Transverse colon (tissue), 4 donors: Measurements from ENCODE around the gene NSD2. TPM values are rescaled to one million over a fixed set of nuclear protein-coding genes. Genes with fewer than 3 reads are reported as not detected.

Experiments
- DNase-seq: peaks from one replicate; pipeline ENCODE4 v3.0.0-alpha.2; 2019
- H3K27ac ChIP-seq, 4 donors: fragments of 200-600 bp; sonication (generic); 2 replicates each; pipeline ENCODE4 v1.5.1; 2016 to 2018; ENCODE audit warnings: inconsistent platforms in 4 of 4
- H3K27me3 ChIP-seq: fragments of 200-600 bp; sonication (generic); 2 replicates; pipeline ENCODE4 v1.5.1; 2017; ENCODE audit warnings: inconsistent platforms
- H3K36me3 ChIP-seq, 4 donors: fragments of 200-600 bp; sonication (generic); 2 replicates each; pipeline ENCODE4 v1.5.1; 2017 to 2019; ENCODE audit warnings: inconsistent platforms in 4 of 4
- H3K4me1 ChIP-seq, 4 donors: fragments of 200-600 bp; sonication (generic); 2 replicates each; pipeline ENCODE4 v1.5.1; 2017 to 2020; ENCODE audit warnings: inconsistent platforms in 4 of 4
- H3K4me3 ChIP-seq, 4 donors: fragments of 200-600 bp; sonication (generic); 1 replicate in 1 of 4; 2 replicates in 3 of 4; pipeline versions ENCODE4 v1.5.1 to v1.6.1; 2017 to 2019; ENCODE audit warnings: inconsistent platforms in 4 of 4
- H3K9me3 ChIP-seq, 2 donors: fragments of 200-600 bp; sonication (generic); 2 replicates each; pipeline ENCODE4 v1.5.1; 2017 to 2019; ENCODE audit warnings: inconsistent platforms in 2 of 2
- EP300 ChIP-seq: sonication (generic); formaldehyde crosslinking; IDR thresholded peaks from one replicate; pipeline ENCODE4 v1.6.1; 2017; ENCODE audit warnings: antibody characterized with exemption, low read depth
- POLR2A ChIP-seq: fragments of 450-650 bp; IDR thresholded peaks from one replicate; pipeline ENCODE4 v1.6.1; 2016; ENCODE audit warnings: antibody characterized with exemption, mild to moderate bottlenecking, moderate library complexity
- POLR2AphosphoS5 ChIP-seq, 3 donors: sonication (generic); formaldehyde crosslinking; IDR thresholded peaks; one replicate each; pipeline ENCODE4 v1.6.1; 2016; ENCODE audit warnings: antibody characterized with exemption in 3 of 3
- WGBS, 2 donors: methylation state at CpG; one replicate each; pipeline ENCODE4 v1.1.5; 2018; ENCODE audit warnings: low coverage in 1 of 2; 5-methylcytosine and 5-hydroxymethylcytosine counted together
- in situ Hi-C, 4 donors: fragments of 200-750 bp; cut with MboI; loops; one replicate each; pipeline versions ENCODE4 v1.15.0 to v1.15.1; 2017; ENCODE audit warnings: low sequenced_read_pairs in 3 of 4, low pct_ligation_motif_present in 1 of 4, low pct_unique_long_range_greater_than_20kb in 1 of 4
- intact Hi-C: fragments of 100-400 bp; cut with DNase I; formaldehyde crosslinking; loops from one replicate; pipeline ENCODE4 v1.15.1; 2023; ENCODE audit warnings: low total_unique reads
- total RNA-seq, 4 donors: library from RNA; depleted of rRNA; stranded (reverse); fragments of >200 nt; gene quantifications; one replicate each; pipeline ENCODE4 v1.1.0, GENCODE V29; 2016
- TF ChIP-seq, protein P1 (sequence below), 5 experiments: fragments of 200-600 bp in 3 of 5; fragments of 450-650 bp in 2 of 5; sonication (generic) in 3 of 5; IDR thresholded peaks; 1 replicate in 2 of 5; 2 replicates in 3 of 5; pipeline ENCODE4 v1.5.1; 2016 to 2017; ENCODE audit warnings: antibody characterized with exemption in 5 of 5, inconsistent platforms in 3 of 5, mild to moderate bottlenecking in 2 of 5, moderate library complexity in 1 of 5

The NSD2 gene
- total RNA-seq, 4 donors from 2014 or later, result 78.4 to 591 (median 158) TPM

DNA sequence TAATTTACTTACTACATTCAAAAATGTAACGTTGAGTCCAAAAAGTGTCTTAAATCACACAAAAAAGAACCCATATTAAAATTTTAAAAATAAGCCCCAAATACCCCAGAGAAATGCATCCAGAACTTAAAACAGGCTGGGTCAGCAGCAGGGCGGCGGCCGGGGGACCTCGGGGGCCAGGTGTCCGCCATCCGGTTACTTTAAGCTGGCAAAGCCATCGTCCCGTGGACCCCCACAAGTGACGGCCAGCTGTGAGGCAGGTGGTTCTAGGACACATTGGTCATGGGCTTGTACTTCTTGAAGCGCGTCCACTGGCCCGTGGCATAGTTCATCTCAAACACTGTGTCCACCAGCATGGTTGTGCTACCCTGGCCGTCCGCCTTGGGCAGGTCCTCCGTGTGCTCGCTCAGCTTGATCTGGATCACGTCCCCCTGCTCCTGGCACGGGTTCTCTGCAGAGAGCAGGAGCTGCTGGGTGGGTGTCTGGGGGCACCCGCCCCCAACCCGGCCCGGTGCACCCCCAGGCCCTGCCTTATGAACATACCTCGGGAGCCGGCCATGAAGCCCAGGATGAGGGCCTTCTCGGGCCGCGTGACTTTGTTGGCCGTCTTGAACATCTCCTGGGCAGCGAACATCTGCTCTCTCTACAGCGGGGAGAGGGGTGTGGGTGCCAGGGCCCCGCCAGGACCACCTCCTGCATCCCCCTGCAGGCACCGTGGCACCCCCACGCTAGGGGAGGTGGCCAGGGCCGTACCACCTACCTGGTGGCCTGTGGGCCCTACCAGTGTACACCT, 112.1 kb downstream of the NSD2 start:
- WGBS, 2 donors, result 89 to 100% methylated on average over 1 to 24 of the region's 34 CpGs
- Histone ChIP-seq H3K4me3 (no peak overlapping the region), H3K27me3 (no peaks in the 10 kb centered on the region), H3K36me3 (peaks cover 0 to 28% (median 14%) of the 10 kb centered on the region in 4 donors), H3K9me3 (no peaks in the 10 kb centered on the region), H3K4me1 (peaks cover 0 to 5% (median 2%) of the 10 kb centered on the region in 4 donors), H3K27ac (no peak overlapping the region)
- TF ChIP-seq POLR2A (no peak), POLR2AphosphoS5 (IDR thresholded peaks at IDR 0.05) (no peak), EP300 (no peak)
- TF ChIP-seq, protein P1, sequence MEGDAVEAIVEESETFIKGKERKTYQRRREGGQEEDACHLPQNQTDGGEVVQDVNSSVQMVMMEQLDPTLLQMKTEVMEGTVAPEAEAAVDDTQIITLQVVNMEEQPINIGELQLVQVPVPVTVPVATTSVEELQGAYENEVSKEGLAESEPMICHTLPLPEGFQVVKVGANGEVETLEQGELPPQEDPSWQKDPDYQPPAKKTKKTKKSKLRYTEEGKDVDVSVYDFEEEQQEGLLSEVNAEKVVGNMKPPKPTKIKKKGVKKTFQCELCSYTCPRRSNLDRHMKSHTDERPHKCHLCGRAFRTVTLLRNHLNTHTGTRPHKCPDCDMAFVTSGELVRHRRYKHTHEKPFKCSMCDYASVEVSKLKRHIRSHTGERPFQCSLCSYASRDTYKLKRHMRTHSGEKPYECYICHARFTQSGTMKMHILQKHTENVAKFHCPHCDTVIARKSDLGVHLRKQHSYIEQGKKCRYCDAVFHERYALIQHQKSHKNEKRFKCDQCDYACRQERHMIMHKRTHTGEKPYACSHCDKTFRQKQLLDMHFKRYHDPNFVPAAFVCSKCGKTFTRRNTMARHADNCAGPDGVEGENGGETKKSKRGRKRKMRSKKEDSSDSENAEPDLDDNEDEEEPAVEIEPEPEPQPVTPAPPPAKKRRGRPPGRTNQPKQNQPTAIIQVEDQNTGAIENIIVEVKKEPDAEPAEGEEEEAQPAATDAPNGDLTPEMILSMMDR (IDR thresholded peaks at IDR 0.05), result no peak
- DNase-seq, result no peak
- intact Hi-C loops (no loop called here), in situ Hi-C loops (no loop called here)

GRCh38 chr4:1983846-1984405, 112.7 kb downstream of the NSD2 start:
- no peak for TF ChIP-seq POLR2AphosphoS5 (IDR thresholded peaks at IDR 0.05)
- TF ChIP-seq POLR2A, result no peak
- TF ChIP-seq EP300, result no peak
- TF ChIP-seq, protein P1 (IDR thresholded peaks at IDR 0.05), result no peak
- WGBS, 2 donors, result 91% methylated on average over 20 of the region's 21 CpGs; no CpG with 5 or more reads in 1 of the 2 donors
- intact Hi-C loops (no loop called here), in situ Hi-C loops (no loop called here)
- H3K36me3 ChIP-seq, result peaks cover 0 to 35% (median 16%) of the 10 kb centered on the region in 4 donors
- H3K9me3 ChIP-seq, result no peaks in the 10 kb centered on the region
- no peak overlapping the region for H3K4me3 ChIP-seq
- no peaks in the 10 kb centered on the region for H3K27me3 ChIP-seq
- peaks cover 0 to 5% (median 2%) of the 10 kb centered on the region in 4 donors for H3K4me1 ChIP-seq
- DNase-seq, result no peak
- no peak overlapping the region for H3K27ac ChIP-seq

DNA sequence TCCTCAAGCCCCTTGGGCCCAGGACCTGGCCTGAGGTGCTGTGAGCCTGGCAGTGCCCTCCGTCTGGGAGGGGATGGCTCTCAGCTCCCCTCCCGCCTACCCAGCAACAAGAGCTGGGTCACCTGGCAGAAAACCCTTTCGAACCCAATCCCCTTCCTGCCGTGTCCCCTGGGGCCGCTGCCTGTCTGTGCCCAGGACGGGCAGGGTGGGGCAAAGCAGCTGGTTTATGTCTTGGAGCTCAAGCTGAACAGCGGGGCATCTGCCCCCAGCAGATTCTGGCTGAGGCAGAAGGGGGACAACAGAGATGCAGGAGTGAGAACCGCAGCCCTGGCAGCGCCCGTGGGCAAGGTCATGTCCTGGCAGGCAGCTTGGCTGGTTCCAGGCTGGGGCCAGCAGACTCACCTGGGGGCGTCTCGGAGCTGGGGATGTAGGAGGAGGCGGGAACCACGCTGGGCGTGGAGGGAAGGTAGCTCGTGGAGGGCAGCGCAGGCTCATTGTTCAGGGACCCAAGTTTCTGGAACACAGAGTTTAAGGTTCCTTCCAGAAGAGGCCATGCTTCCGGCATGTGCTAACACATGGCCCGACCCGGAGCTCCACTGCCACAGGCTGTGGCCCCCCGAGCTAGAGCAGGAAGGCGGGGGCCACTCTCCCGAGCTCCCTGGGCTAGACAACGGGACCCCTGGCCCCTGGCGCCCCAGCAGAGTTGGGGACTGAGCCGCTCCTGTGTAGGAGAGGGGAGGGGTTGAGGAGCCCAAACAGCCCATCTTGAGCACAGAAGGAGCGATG, 113.4 kb downstream of the NSD2 start:
- Histone ChIP-seq H3K9me3 (no peaks in the 10 kb centered on the region), H3K27ac (no peak overlapping the region), H3K36me3 (peaks cover 0 to 42% (median 19%) of the 10 kb centered on the region in 4 donors), H3K4me3 (no peak overlapping the region), H3K27me3 (no peaks in the 10 kb centered on the region), H3K4me1 (peaks cover 0 to 5% (median 2%) of the 10 kb centered on the region in 4 donors)
- no peak for TF ChIP-seq POLR2A
- no peak for TF ChIP-seq EP300
- TF ChIP-seq, protein P1 (IDR thresholded peaks at IDR 0.05), result no peak
- TF ChIP-seq POLR2AphosphoS5 (IDR thresholded peaks at IDR 0.05), result no peak
- DNase-seq, result no peak
- in situ Hi-C loops, result no loop called here
- intact Hi-C loops, result no loop called here
- 82% methylated on average over 25 of the region's 27 CpGs; no CpG with 5 or more reads in 1 of the 2 donors for WGBS, 2 donors

GRCh38 chr4:1985294-1985693, 114.1 kb downstream of the NSD2 start:
- H3K4me1 ChIP-seq, result peaks cover 0 to 5% (median 2%) of the 10 kb centered on the region in 4 donors
- intact Hi-C loops (no loop called here), in situ Hi-C loops (no loop called here)
- H3K27ac ChIP-seq, result no peak overlapping the region
- H3K9me3 ChIP-seq, result no peaks in the 10 kb centered on the region
- no peaks in the 10 kb centered on the region for H3K27me3 ChIP-seq
- no peak overlapping the region for H3K4me3 ChIP-seq
- H3K36me3 ChIP-seq, result peaks cover 0 to 46% (median 23%) of the 10 kb centered on the region in 4 donors
- 83% methylated on average over 12 of the region's 14 CpGs; no CpG with 5 or more reads in 1 of the 2 donors for WGBS, 2 donors
- no peak for DNase-seq
- TF ChIP-seq EP300 (no peak), POLR2A (no peak), POLR2AphosphoS5 (IDR thresholded peaks at IDR 0.05) (no peak)
- TF ChIP-seq, protein P1 (IDR thresholded peaks at IDR 0.05), result no peak
